Measurements from ENCODE around the gene TBC1D3B.

DNA sequence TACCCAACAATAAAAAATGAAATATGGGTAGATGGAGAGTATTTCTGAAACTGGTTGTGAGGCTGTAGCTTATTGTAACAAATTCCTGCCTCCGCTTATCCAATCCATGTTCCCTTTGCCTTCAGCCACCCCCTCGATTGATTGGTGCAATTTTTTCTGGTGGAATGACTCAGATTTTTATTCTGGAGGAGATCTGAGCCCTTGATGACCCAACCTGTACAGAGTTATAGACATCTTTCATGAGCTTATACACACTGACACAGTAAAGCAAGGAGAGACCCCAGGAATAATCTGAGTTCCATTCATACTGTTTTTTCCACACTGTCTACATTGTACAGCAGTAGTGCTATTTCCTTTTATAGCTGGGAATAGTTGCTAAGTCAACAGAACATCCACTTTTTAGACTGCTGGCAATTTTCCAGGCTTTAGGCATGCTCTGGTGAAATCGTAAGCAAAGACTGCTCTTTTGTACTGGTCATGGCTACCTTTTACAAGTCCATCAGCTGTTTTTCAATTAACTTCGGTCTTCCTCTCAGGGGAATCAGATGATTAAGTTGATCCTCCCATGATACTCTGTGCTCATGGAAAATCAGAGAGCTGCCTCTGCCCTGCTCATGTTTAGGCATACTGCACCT is 42.7 kb downstream of the TBC1D3B start:
- TF ChIP-seq, protein P1, sequence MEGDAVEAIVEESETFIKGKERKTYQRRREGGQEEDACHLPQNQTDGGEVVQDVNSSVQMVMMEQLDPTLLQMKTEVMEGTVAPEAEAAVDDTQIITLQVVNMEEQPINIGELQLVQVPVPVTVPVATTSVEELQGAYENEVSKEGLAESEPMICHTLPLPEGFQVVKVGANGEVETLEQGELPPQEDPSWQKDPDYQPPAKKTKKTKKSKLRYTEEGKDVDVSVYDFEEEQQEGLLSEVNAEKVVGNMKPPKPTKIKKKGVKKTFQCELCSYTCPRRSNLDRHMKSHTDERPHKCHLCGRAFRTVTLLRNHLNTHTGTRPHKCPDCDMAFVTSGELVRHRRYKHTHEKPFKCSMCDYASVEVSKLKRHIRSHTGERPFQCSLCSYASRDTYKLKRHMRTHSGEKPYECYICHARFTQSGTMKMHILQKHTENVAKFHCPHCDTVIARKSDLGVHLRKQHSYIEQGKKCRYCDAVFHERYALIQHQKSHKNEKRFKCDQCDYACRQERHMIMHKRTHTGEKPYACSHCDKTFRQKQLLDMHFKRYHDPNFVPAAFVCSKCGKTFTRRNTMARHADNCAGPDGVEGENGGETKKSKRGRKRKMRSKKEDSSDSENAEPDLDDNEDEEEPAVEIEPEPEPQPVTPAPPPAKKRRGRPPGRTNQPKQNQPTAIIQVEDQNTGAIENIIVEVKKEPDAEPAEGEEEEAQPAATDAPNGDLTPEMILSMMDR (IDR thresholded peaks at IDR 0.05) = no peak
- no peak for TF ChIP-seq POLR2A (IDR thresholded peaks at IDR 0.05)

Measured in vagina (tissue), 2 donors.